GM12878 (cell line): Measurements from ENCODE around the gene NUP210L. TPM values are rescaled to one million over a fixed set of nuclear protein-coding genes. Genes with fewer than 3 reads are reported as not detected.

Experiments used
- CTCF ChIP-seq, 3 experiments: IDR thresholded peaks in 2 of 3; conservative IDR thresholded peaks in 1 of 3; 2 replicates each; pipeline ENCODE4 v1.5.1; 2011; ENCODE audit warnings: low read depth in 3 of 3, low read length in 3 of 3, mild to moderate bottlenecking in 3 of 3, control low read depth in 2 of 3, moderate library complexity in 2 of 3, inconsistent platforms in 1 of 3, mixed read lengths in 1 of 3; ENCODE audit not compliant: control insufficient read depth in 2 of 3, insufficient read depth in 1 of 3; ENCODE audit errors: extremely low read depth in 1 of 3
- MEF2B ChIP-seq: fragments of 450-650 bp; IDR thresholded peaks from 2 replicates; pipeline ENCODE4 v1.6.1; 2018; ENCODE audit warnings: mild to moderate bottlenecking, moderate library complexity; ENCODE audit not compliant: partially characterized antibody, poor library complexity, severe bottlenecking
- MLLT1 ChIP-seq: fragments of 450-650 bp; IDR thresholded peaks from 2 replicates; pipeline ENCODE4 v1.6.1; 2016; ENCODE audit warnings: mild to moderate bottlenecking
- MYB ChIP-seq: fragments of 150-350 bp; IDR thresholded peaks from 2 replicates; pipeline ENCODE4 v1.6.1; 2014; ENCODE audit warnings: mild to moderate bottlenecking, low read depth, low read length, borderline replicate concordance
- SKIL ChIP-seq: fragments of 450-650 bp; IDR thresholded peaks from 2 replicates; pipeline ENCODE4 v1.6.1; 2017; ENCODE audit warnings: mild to moderate bottlenecking, low read depth, inconsistent platforms; ENCODE audit not compliant: poor library complexity, severe bottlenecking
- SREBF2 ChIP-seq: IDR thresholded peaks from 2 replicates; pipeline ENCODE4 v1.6.1; 2012; ENCODE audit warnings: mild to moderate bottlenecking, low read length
- ZBTB4 ChIP-seq: fragments of 450-650 bp; formaldehyde crosslinking; IDR thresholded peaks from 2 replicates; pipeline ENCODE4 v1.4.0; 2022; ENCODE audit warnings: mild to moderate bottlenecking, moderate library complexity
- polyA plus RNA-seq, 11 experiments: library from polyadenylated mRNA; depleted of rRNA in 4 of 11; unstranded in 6 of 11; stranded (reverse) in 5 of 11; fragments of >200 nt; fragmentation: Nextera tagmentation in 4 of 11; fragmentation: Illumina TruSeq in 1 of 11; extraction: Ambion mirVana in 4 of 11; extraction: Trizol in 1 of 11; gene quantifications; 1 replicate in 1 of 11; 2 replicates in 10 of 11; pipeline versions ENCODE4 v1.2.1 to v1.2.3, GENCODE V29; 2011 to 2016; ENCODE audit warnings: inconsistent platforms in 2 of 11, missing spikeins in 2 of 11, low read depth in 1 of 11
- total RNA-seq, 4 experiments: library from RNA; depleted of rRNA in 3 of 4; stranded (reverse); fragments of >200 nt in 3 of 4; fragmentation: Illumina TruSeq in 1 of 4; extraction: Trizol in 1 of 4; gene quantifications; 2 replicates each; pipeline versions ENCODE4 v1.2.1 to v1.2.3, GENCODE V29; 2013 to 2021

Gene NUP210L
- total and polyA plus RNA-seq, 10 of the 15 experiments (the other 5 are each of a cell fraction or from before 2014, with no cell fraction given), result 0.04 to 0.08 (median 0.07) TPM; not detected in 7

GRCh38 chr1:153957744-153958110 lies 197.1 kb downstream of the NUP210L start (continued):
- no peak for TF ChIP-seq ZBTB4 (CRISPR knock-in tag)
- peak; percentile 18 for TF ChIP-seq MEF2B
- TF ChIP-seq MLLT1, result peak; percentile 79; the same call in 1 of the 2 replicates
- TF ChIP-seq MYB, result no peak
- no peak for TF ChIP-seq SREBF2
- TF ChIP-seq SKIL, result peak; percentile 37
- no peak for TF ChIP-seq CTCF (IDR thresholded peaks at IDR 0.05 in 2 of 3, conservative IDR thresholded peaks at IDR 0.05 in 1 of 3; ENCODE audit: control insufficient read depth in 2 of 3, extremely low read depth in 1 of 3, insufficient read depth in 1 of 3, low read depth in 3 of 3, low read length in 3 of 3)
